GM12872 (cell line): ENCODE results near the gene CEP72.

Experiments
- TF ChIP-seq, protein P1 (sequence below): IDR thresholded peaks from 3 replicates; pipeline ENCODE4 v1.5.1; 2011; ENCODE audit warnings: low read depth, mild to moderate bottlenecking, low read length, moderate library complexity; ENCODE audit not compliant: insufficient read depth

Gene CEP72

DNA sequence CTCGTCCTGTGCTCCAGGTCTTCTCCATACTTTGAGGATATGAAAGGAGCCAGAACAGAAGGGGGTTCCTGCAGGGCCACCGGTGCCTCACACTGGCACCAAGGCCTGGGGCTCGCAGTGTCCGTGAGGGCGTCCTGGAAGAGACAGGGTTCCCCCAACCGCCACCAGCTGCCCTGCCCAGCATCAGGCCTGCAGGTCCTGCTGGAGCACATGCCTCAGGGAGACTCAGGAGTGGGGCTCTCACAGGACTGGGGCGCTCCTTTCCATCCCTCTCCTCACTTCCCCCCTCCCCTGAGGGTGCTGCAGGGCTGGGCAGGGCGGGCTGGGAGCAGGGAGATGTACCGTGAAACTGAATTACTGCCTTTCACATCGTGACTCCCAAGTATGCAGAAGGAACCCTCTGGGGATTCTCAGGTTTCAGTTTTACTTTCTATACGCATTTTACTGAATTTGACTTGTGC is 31.7 kb downstream of the CEP72 start:
- TF ChIP-seq, protein P1, sequence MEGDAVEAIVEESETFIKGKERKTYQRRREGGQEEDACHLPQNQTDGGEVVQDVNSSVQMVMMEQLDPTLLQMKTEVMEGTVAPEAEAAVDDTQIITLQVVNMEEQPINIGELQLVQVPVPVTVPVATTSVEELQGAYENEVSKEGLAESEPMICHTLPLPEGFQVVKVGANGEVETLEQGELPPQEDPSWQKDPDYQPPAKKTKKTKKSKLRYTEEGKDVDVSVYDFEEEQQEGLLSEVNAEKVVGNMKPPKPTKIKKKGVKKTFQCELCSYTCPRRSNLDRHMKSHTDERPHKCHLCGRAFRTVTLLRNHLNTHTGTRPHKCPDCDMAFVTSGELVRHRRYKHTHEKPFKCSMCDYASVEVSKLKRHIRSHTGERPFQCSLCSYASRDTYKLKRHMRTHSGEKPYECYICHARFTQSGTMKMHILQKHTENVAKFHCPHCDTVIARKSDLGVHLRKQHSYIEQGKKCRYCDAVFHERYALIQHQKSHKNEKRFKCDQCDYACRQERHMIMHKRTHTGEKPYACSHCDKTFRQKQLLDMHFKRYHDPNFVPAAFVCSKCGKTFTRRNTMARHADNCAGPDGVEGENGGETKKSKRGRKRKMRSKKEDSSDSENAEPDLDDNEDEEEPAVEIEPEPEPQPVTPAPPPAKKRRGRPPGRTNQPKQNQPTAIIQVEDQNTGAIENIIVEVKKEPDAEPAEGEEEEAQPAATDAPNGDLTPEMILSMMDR, result no peak

DNA sequence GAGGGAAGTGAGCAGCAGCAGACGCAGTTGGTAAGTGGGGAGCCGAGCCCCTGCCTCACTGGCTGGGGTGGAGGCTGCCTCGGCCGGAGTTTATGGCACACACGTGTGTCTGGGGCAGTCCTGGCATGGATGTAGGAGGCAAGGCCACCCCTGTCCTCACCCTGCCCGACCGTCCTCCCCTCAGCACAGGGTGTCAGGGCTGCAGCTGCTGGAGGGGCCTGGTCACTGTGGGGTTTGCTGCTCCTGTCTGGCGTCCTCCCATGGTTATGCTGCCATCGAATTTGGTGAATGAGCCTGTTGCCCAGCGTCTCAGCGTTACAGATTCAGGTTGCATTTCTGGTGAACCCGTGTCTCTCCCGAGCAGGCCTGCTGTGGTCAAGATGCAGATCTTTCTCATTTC is 32.4 kb downstream of the CEP72 start:
- TF ChIP-seq, protein P1, result no peak

DNA sequence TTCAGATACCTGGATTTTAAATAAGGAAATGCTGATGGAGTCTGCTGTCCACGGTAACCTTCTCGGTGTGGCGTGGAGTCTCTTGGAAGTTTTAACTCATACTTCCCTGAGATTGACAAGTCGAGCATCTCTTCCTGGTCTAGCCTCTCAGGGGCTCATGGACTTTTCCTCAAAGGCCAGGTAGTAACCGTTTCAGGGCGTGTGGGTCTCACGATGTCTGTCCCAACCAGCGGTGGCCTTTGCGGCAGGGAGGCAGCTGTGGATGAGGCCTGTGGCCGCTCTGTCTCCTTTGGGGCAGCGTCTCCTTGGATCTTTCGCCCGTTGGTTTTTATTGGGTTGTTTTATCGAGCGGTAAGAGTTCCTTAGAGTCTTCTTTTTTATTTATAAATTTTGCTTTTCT is 32.8 kb downstream of the CEP72 start:
- TF ChIP-seq, protein P1, result no peak

DNA sequence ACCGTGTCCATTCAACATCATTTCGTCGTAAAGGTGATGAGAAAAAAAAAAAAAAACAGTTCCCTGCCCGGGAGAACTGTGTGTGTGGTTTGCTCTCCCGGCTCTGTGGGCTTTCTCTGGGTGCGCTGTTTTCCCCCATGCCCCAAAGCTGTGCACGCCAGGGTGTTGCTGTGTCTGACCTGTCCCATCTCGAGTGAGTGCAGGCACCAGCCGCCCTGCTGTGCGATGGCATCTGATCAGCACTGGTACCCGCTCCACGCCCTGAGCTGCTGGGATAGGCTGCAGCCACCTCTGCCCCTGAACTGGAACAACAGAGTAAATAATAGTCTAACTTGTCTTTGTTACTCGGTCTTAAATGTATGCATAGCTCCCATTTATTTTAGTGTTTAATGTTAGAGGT is 33.3 kb downstream of the CEP72 start:
- TF ChIP-seq, protein P1, result no peak

DNA sequence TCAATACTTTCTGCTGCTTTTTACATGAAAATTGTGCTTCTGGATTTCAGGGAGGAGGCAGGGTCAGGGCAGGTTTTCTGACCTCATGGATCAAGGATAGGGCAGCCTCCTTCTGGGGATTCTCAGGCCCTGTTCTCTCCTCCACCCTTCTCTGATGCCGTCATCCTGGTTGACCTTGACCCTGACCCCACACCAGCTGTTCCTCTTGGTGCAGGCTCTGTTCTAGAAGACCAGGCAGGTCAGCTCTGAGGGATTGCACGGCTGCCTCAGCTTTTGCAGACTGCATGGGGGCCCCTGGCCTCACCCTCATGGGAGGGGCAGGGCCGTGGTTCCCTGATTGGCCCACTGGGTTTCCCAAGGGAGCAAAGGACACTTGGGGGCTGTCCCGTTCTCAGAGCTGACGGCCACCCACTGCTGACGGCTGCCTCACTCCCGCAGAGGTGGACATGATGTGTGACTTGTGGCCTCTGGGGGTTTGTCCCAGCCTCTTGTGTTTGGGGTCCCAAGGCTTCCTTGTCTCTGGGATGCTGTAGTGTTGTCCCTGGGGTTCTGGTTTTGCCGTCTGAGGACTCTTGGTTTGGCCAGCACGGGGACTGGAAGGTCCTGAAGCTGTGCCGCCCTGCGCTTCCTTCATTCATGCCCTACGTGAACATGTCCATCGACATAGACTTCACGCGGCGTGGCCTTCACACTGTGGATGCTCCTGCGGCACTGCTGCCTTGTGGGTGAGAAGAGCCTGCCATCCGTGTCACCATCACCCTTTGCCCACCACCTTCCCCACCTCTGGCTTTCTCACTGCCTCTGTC is 34.5 kb downstream of the CEP72 start:
- TF ChIP-seq, protein P1, result no peak

DNA sequence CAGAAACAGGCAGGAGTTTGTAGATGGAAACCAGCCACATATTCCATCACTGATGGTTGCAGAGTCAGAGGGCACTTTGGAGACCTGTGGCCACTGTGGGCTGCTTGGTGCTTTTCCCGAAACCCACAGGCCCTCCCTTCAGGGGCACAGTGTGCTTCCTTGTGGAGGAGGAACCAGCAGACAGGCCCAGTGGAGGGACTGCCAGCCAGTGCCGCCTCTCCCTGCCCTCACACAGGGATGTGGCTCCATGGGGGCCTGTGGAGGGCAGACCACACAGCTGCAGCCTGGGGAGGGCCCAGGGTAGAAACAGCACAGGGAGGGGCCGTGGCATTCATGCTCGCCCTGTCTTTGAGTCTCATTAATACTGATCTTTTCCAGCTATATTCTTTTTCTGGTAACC is 35.2 kb downstream of the CEP72 start:
- TF ChIP-seq, protein P1, result no peak

DNA sequence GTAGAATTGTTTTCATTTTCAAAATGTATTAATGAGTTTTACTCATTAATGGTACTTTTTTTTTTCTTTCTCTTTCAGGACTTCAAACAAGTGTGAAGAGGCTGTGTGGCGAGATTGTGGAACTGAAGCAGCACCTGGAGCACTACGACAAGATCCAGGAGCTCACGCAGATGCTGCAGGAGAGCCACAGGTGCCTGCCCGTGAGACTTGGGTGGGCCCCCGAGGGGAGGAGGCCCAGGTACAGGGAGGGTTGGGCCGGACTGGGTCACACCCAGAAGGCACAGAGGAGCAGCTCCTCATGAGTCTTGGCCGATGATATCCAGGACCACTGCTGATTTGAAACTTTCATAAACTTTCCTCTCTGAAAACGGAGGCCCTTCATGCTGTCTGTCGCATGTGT is 35.6 kb downstream of the CEP72 start:
- TF ChIP-seq, protein P1, result no peak
